ENCODE data around the gene WDR7.

Gene WDR7

GRCh38 chr18:57003342-57003741 lies 352.2 kb downstream of the WDR7 start:
- no peak for DNase-seq

GRCh38 chr18:57004366-57005121 lies 353.4 kb downstream of the WDR7 start:
- no peak for DNase-seq

- no peak for DNase-seq
These were observed 357.0 kb downstream of the WDR7 start for GRCh38 chr18:57008001-57008686.

- no peak for DNase-seq
These were observed 358.7 kb downstream of the WDR7 start for GRCh38 chr18:57009844-57010243.

- DNase-seq: no peak
These were observed 363.7 kb downstream of the WDR7 start for GRCh38 chr18:57014772-57015413.

GRCh38 chr18:57015451-57015850 lies 364.3 kb downstream of the WDR7 start:
- no peak for DNase-seq

- DNase-seq: no peak
These were observed 367.7 kb downstream of the WDR7 start for GRCh38 chr18:57018845-57019244.

- no peak for DNase-seq
These were observed 371.6 kb downstream of the WDR7 start for GRCh38 chr18:57022716-57023115.

GRCh38 chr18:57023275-57023882 lies 372.2 kb downstream of the WDR7 start:
- no peak for DNase-seq

- DNase-seq: no peak
These were observed 374.4 kb downstream of the WDR7 start for GRCh38 chr18:57025540-57025939.

GRCh38 chr18:57026316-57026715 lies 375.2 kb downstream of the WDR7 start:
- DNase-seq: no peak

- peak; percentile 45 for DNase-seq
These were observed 376.1 kb downstream of the WDR7 start for GRCh38 chr18:57027190-57027708.

GRCh38 chr18:57029761-57030160 lies 378.6 kb downstream of the WDR7 start:
- peak; percentile 96 for DNase-seq

GRCh38 chr18:57030417-57030816 lies 379.3 kb downstream of the WDR7 start:
- DNase-seq: no peak

GRCh38 chr18:57035590-57035989 lies 384.4 kb downstream of the WDR7 start:
- DNase-seq: no peak

GRCh38 chr18:57038395-57038794 lies 387.2 kb downstream of the WDR7 start:
- no peak for DNase-seq

- DNase-seq: no peak
These were observed 389.0 kb downstream of the WDR7 start for GRCh38 chr18:57040175-57040574.

- DNase-seq: peak; percentile 17
These were observed 392.1 kb downstream of the WDR7 start for GRCh38 chr18:57043241-57043640.

- no peak for DNase-seq
These were observed 397.2 kb downstream of the WDR7 start for GRCh38 chr18:57048351-57048750.

- DNase-seq: no peak
These were observed 397.7 kb downstream of the WDR7 start for GRCh38 chr18:57048859-57049258.

GRCh38 chr18:57050310-57050949 lies 399.3 kb downstream of the WDR7 start:
- no peak for DNase-seq

- no peak for DNase-seq
These were observed 400.0 kb downstream of the WDR7 start for GRCh38 chr18:57051021-57051656.
